Breast epithelium (tissue), 4 donors: ENCODE measurements around the gene HAUS6. TPM values are rescaled to one million over a fixed set of nuclear protein-coding genes. Genes with fewer than 3 reads are reported as not detected.

ENCODE experiments used
- DNase-seq, 2 donors: peaks; one replicate each; pipeline ENCODE4 v3.0.0-alpha.2; 2019; ENCODE audit warnings: low spot score in 2 of 2
- H3K27ac ChIP-seq, 2 donors: fragments of 200-600 bp; sonication (generic) in 1 of 2; one replicate each; pipeline ENCODE4 v1.5.1; 2016 to 2019; ENCODE audit warnings: mild to moderate bottlenecking in 1 of 2
- H3K27me3 ChIP-seq, 2 donors: fragments of 200-600 bp; sonication (generic) in 1 of 2; one replicate each; pipeline versions ENCODE4 v1.5.1 to v1.6.0; 2017 to 2019; ENCODE audit warnings: control low read depth in 1 of 2, mild to moderate bottlenecking in 1 of 2
- H3K36me3 ChIP-seq: fragments of 200-600 bp; one replicate; pipeline ENCODE4 v1.5.1; 2019
- H3K4me1 ChIP-seq, 2 donors: fragments of 200-600 bp; sonication (generic); one replicate each; pipeline ENCODE4 v1.5.1; 2016 to 2019; ENCODE audit warnings: control low read depth in 1 of 2
- H3K4me3 ChIP-seq, 3 donors: fragments of 200-600 bp; sonication (generic); 1 replicate in 2 of 3; 2 replicates in 1 of 3; pipeline ENCODE4 v1.5.1; 2016 to 2019; ENCODE audit warnings: mild to moderate bottlenecking in 3 of 3, moderate library complexity in 2 of 3
- H3K9me3 ChIP-seq, 2 donors: fragments of 200-600 bp; sonication (generic) in 1 of 2; one replicate each; pipeline ENCODE4 v1.5.1; 2016 to 2019; ENCODE audit warnings: control low read depth in 1 of 2
- POLR2A ChIP-seq: fragments of 450-650 bp; IDR thresholded peaks from one replicate; pipeline ENCODE4 v1.6.1; 2016; ENCODE audit warnings: antibody characterized with exemption, mild to moderate bottlenecking, moderate library complexity
- POLR2AphosphoS5 ChIP-seq, 3 donors: sonication (generic); formaldehyde crosslinking; IDR thresholded peaks; one replicate each; pipeline ENCODE4 v1.6.1; 2017; ENCODE audit warnings: antibody characterized with exemption in 3 of 3
- intact Hi-C: fragments of 100-400 bp; cut with DNase I; formaldehyde crosslinking; loops from one replicate; pipeline ENCODE4 v1.15.1; 2023; ENCODE audit warnings: low total_unique reads
- total RNA-seq, 3 donors: library from RNA; depleted of rRNA; stranded (reverse); fragments of >200 nt; gene quantifications; one replicate each; pipeline ENCODE4 v1.1.0, GENCODE V29; 2016
- TF ChIP-seq, protein P1 (sequence below), 3 donors: fragments of 450-650 bp; IDR thresholded peaks; one replicate each; pipeline ENCODE4 v1.5.1; 2016 to 2017; ENCODE audit warnings: antibody characterized with exemption in 3 of 3, mild to moderate bottlenecking in 3 of 3, moderate library complexity in 3 of 3

Gene HAUS6
- total RNA-seq, 3 donors from 2014 or later, result 8.5 to 14.0 (median 10.5) TPM

DNA sequence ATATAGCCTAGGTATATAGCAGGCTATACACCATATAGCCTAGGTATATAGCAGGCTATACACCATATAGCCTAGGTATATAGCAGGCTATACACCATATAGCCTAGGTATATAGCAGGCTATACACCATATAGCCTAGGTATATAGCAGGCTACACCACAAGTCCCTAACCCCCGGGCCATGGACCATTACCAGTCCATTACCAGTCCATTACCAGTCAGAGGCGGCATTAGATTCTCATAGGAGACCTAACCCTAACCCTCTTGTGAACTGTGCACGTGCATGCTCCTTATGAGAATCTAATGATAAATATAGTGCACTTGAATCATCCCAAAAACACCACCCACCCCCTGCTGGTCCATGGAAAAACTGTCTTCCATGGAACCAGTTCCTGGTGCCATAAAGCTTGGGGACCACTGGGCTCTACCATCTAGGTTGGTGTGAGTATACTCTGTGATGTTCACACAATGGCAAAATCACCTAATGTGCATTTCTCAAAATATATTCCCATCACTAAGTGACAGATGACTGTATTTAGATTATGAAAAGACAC is 19.9 kb upstream of the HAUS6 start:
- Histone ChIP-seq H3K4me3 (peak overlapping the region in 2 of 3 donors; percentile 73 to 85), H3K27ac (no peak overlapping the region), H3K27me3 (no peaks in the 10 kb centered on the region), H3K36me3 (peaks cover 4% of the 10 kb centered on the region), H3K9me3 (no peaks in the 10 kb centered on the region), H3K4me1 (no peaks in the 10 kb centered on the region)
- TF ChIP-seq POLR2A, result peak; percentile 8
- TF ChIP-seq, protein P1, sequence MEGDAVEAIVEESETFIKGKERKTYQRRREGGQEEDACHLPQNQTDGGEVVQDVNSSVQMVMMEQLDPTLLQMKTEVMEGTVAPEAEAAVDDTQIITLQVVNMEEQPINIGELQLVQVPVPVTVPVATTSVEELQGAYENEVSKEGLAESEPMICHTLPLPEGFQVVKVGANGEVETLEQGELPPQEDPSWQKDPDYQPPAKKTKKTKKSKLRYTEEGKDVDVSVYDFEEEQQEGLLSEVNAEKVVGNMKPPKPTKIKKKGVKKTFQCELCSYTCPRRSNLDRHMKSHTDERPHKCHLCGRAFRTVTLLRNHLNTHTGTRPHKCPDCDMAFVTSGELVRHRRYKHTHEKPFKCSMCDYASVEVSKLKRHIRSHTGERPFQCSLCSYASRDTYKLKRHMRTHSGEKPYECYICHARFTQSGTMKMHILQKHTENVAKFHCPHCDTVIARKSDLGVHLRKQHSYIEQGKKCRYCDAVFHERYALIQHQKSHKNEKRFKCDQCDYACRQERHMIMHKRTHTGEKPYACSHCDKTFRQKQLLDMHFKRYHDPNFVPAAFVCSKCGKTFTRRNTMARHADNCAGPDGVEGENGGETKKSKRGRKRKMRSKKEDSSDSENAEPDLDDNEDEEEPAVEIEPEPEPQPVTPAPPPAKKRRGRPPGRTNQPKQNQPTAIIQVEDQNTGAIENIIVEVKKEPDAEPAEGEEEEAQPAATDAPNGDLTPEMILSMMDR (IDR thresholded peaks at IDR 0.05), result no peak
- peak in 2 of 3 donors; percentile 16 to 75 for TF ChIP-seq POLR2AphosphoS5 (IDR thresholded peaks at IDR 0.05)
- no peak for DNase-seq
- intact Hi-C loops, result no loop called here

DNA sequence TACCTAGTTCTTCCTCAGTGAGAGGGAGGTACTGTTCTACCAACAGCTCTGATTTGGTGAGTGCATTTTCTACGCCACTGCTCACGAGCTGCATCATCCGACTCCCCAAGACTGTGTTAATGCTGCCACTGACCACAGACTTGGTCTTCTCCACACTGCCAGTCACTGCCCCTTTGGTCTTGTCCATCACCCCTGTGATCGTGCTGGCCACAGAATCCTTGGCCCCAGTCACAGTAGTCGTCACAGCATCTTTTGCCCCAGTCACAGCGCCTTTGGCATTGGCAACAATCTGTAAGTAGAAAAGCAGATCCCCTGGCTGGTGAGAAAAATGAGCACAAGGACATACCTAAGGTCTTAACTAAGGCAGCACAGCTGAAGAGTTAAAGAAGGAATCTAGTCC is 18.2 kb upstream of the HAUS6 start:
- no peaks in the 10 kb centered on the region for H3K4me1 ChIP-seq
- no peak for DNase-seq
- intact Hi-C loops, result no loop called here
- H3K27me3 ChIP-seq, result no peaks in the 10 kb centered on the region
- H3K4me3 ChIP-seq, result peak overlapping the region in 1 of 3 donors; percentile 45
- H3K27ac ChIP-seq, result peak overlapping the region in 1 of 2 donors; percentile 64
- no peaks in the 10 kb centered on the region for H3K9me3 ChIP-seq
- peak in 1 of 3 donors; percentile 88 for TF ChIP-seq POLR2AphosphoS5 (IDR thresholded peaks at IDR 0.05)
- TF ChIP-seq, protein P1 (IDR thresholded peaks at IDR 0.05), result no peak
- peak; percentile 25 for TF ChIP-seq POLR2A
- H3K36me3 ChIP-seq, result peaks cover 4% of the 10 kb centered on the region

DNA sequence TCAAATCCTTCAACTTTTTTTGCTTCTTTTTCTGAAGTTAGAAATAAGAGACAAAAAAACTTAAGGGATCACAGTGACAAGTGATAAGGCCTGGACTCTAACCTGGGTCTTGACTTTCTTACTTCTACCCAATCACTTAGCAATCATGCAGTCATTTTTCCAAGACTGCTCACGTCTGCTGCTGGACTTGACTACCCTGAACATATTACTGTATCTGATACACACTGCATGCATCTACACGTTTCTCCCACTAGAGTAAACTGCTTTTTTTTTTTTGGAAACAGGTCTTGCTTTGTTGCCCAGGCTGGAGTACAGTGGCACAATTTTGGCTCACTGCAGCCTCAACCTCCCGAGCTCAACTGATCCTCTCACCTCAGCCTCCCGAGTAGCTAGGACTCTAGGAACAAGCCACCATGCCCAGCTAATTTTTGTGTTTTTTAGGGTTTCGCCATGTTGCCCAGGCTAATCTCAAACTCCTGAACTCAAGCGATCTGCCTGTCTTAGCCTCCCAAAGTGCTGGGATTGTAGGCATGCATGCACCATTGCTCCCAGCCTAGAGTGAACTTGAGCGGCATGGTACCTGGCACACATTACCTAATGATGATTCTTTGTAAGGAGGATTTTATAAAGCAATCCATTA is 17.2 kb upstream of the HAUS6 start:
- DNase-seq, result no peak
- TF ChIP-seq POLR2AphosphoS5 (IDR thresholded peaks at IDR 0.05) (peak in 1 of 3 donors; percentile 77), POLR2A (no peak)
- TF ChIP-seq, protein P1 (IDR thresholded peaks at IDR 0.05), result no peak
- Histone ChIP-seq H3K4me3 (peak overlapping the region in 1 of 3 donors; percentile 1), H3K27me3 (no peaks in the 10 kb centered on the region), H3K36me3 (peaks cover 4% of the 10 kb centered on the region), H3K4me1 (no peaks in the 10 kb centered on the region), H3K27ac (peak overlapping the region; percentile 48 to 56), H3K9me3 (no peaks in the 10 kb centered on the region)
- intact Hi-C loops, result no loop called here

DNA sequence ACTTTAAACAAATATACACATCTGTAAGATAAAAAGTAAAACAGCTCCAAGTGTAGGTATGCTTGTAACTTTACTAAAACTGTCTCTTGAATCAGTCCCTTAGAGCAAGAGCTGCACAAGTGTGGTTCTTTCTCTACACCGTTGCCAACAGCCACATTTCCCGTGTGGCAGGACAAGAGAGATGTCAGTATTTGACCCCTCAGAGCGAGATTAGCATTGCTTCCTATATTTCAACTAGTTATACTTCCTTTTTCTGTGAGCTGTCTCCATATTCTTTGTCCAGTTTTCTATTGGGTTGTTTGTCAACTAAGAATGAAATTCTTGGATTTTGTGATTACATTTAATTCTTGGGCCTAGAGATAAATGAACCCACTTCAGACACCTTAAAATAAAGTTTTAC is 16.5 kb upstream of the HAUS6 start:
- Histone ChIP-seq H3K36me3 (peaks cover 4% of the 10 kb centered on the region), H3K4me1 (no peaks in the 10 kb centered on the region), H3K27me3 (no peaks in the 10 kb centered on the region), H3K27ac (peak overlapping the region; percentile 48 to 56), H3K9me3 (no peaks in the 10 kb centered on the region), H3K4me3 (peak overlapping the region in 1 of 3 donors; percentile 1)
- no peak for DNase-seq
- intact Hi-C loops, result no loop called here
- TF ChIP-seq, protein P1 (IDR thresholded peaks at IDR 0.05), result no peak
- TF ChIP-seq POLR2AphosphoS5 (IDR thresholded peaks at IDR 0.05) (no peak), POLR2A (no peak)

DNA sequence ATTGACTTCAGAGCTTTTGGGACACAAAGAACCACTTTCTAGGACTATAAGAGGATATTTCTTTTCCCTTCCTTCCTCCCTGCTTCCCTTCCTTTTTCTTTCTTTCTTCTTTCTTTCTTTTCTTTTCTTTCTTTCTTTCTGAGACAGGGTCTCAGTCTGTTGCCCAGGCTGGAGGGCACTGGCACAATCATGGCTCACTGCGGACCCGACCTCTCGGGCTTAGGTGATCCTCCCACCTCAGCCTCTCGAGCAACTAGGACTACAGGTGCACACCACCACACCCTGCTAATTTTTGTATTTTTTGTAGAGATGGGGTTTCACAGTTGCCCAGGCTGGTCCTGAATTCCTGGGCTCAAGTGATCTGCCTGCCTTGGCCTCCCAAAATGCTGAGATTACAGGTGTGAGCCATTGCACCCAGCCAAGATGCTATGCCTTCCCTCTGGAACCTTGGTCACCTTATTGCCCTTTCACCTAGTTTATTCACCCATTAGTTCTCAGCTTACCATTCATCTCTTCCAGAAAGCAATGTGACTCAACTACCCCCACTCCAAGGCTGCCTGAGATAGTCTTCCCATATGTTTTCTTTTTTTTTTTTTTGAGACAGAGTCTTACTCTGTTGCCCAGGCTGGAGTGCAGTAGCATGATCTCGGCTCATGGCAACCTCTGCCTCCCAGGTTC is 14.5 kb upstream of the HAUS6 start:
- no peaks in the 10 kb centered on the region for H3K9me3 ChIP-seq
- no peak overlapping the region for H3K27ac ChIP-seq
- intact Hi-C loops, result no loop called here
- H3K4me1 ChIP-seq, result no peaks in the 10 kb centered on the region
- peak in 2 of 3 donors; percentile 8 to 60 for TF ChIP-seq POLR2AphosphoS5 (IDR thresholded peaks at IDR 0.05)
- TF ChIP-seq POLR2A, result no peak
- TF ChIP-seq, protein P1 (IDR thresholded peaks at IDR 0.05), result no peak
- no peak overlapping the region for H3K4me3 ChIP-seq
- H3K36me3 ChIP-seq, result peaks cover 4% of the 10 kb centered on the region
- DNase-seq, result no peak
- H3K27me3 ChIP-seq, result no peaks in the 10 kb centered on the region
